ENCODE results near the gene ZNF280B. TPM values are rescaled to one million over a fixed set of nuclear protein-coding genes. Genes with fewer than 3 reads are reported as not detected.

Gene ZNF280B
- total RNA-seq, 1 experiment from 2014 or later: 0.10 TPM

GRCh38 chr22:22507743-22508273 is 734 bp downstream of the ZNF280B start:
- POLR2A ChIA-PET: interaction anchor here (0.7 kb wide), 1 partner anchor 30 kb away, joined by 4 read pairs; no protein-coding TSS in a partner anchor
- CTCF ChIA-PET: no interaction called here
- Histone ChIP-seq H3K4me3 (ENCODE audit: low read depth in 2 of 2, low read length in 2 of 2) (peak overlapping the region in 1 of 2 experiments; percentile 38; a peak in 1 of 4 replicates), H3K27ac (ENCODE audit: low read length) (no peak overlapping the region), H3K9me3 (ENCODE audit: control insufficient read depth, insufficient read depth, low read depth, low read length) (no peaks in the 10 kb centered on the region), H3K36me3 (ENCODE audit: control insufficient read depth, insufficient read depth, low read length) (no peaks in the 10 kb centered on the region; the same call in 1 of the 2 replicates), H3K27me3 (ENCODE audit: control insufficient read depth, insufficient read depth, low read length) (no peaks in the 10 kb centered on the region), H3K4me1 (ENCODE audit: control insufficient read depth, insufficient read depth, low read length) (no peaks in the 10 kb centered on the region)
- BruUV-seq (replicated peaks): no TSS peak
- ATAC-seq (no peak), DNase-seq (ENCODE audit: low read depth, low spot score) (no peak)
- in situ Hi-C loops (cut with HindIII; ENCODE audit: low pct_unique_long_range_greater_than_20kb, low sequenced_read_pairs) (no loop called here), intact Hi-C loops (cut with micrococcal nuclease; ENCODE audit: unreplicated experiment) (no loop called here)
- TF ChIP-seq CTCF (IDR thresholded peaks at IDR 0.05): no peak
- no peak for TF ChIP-seq REST (IDR thresholded peaks at IDR 0.05; ENCODE audit: insufficient read depth in 1 of 2, low read depth in 2 of 2, low read length in 1 of 2)
- TF ChIP-seq POLR2AphosphoS5 (IDR thresholded peaks at IDR 0.05; ENCODE audit: low read depth, low read length): no peak
- TF ChIP-seq SIN3A (IDR thresholded peaks at IDR 0.05; ENCODE audit: borderline replicate concordance, insufficient read depth, low read depth, low read length): no peak
- no peak for TF ChIP-seq TCF7L2 (IDR thresholded peaks at IDR 0.05; ENCODE audit: low read depth, low read length)

- intact Hi-C loops (cut with micrococcal nuclease; ENCODE audit: unreplicated experiment): no loop called here
- in situ Hi-C loops (cut with HindIII; ENCODE audit: low pct_unique_long_range_greater_than_20kb, low sequenced_read_pairs): no loop called here
These were observed 1.8 kb downstream of the ZNF280B start for GRCh38 chr22:22506736-22507135.

More at GRCh38 chr22:22506736-22507135, 1.8 kb downstream of the ZNF280B start:
- CTCF ChIA-PET: interaction anchor here (0.7 kb wide), 1 partner anchor 17 kb away, joined by 5 read pairs; no protein-coding TSS in a partner anchor
- no peak overlapping the region for H3K4me3 ChIP-seq (ENCODE audit: low read depth in 2 of 2, low read length in 2 of 2)
- no peak for DNase-seq (ENCODE audit: low read depth, low spot score)
- no peak overlapping the region for H3K27ac ChIP-seq (ENCODE audit: low read length)
- no peak for TF ChIP-seq SIN3A (IDR thresholded peaks at IDR 0.05; ENCODE audit: borderline replicate concordance, insufficient read depth, low read depth, low read length)
- TF ChIP-seq REST (IDR thresholded peaks at IDR 0.05; ENCODE audit: insufficient read depth in 1 of 2, low read depth in 2 of 2, low read length in 1 of 2): no peak
- TF ChIP-seq CTCF (IDR thresholded peaks at IDR 0.05): no peak
- no peak for TF ChIP-seq TCF7L2 (IDR thresholded peaks at IDR 0.05; ENCODE audit: low read depth, low read length)
- TF ChIP-seq POLR2AphosphoS5 (IDR thresholded peaks at IDR 0.05; ENCODE audit: low read depth, low read length): no peak
- no peaks in the 10 kb centered on the region; the same call in 1 of the 2 replicates for H3K36me3 ChIP-seq (ENCODE audit: control insufficient read depth, insufficient read depth, low read length)
- H3K9me3 ChIP-seq (ENCODE audit: control insufficient read depth, insufficient read depth, low read depth, low read length): no peaks in the 10 kb centered on the region
- ATAC-seq: no peak
- BruUV-seq (replicated peaks): no TSS peak
- H3K4me1 ChIP-seq (ENCODE audit: control insufficient read depth, insufficient read depth, low read length): no peaks in the 10 kb centered on the region
- POLR2A ChIA-PET: no interaction called here
- no peaks in the 10 kb centered on the region for H3K27me3 ChIP-seq (ENCODE audit: control insufficient read depth, insufficient read depth, low read length)

Data from Panc1 (cell line).